Measurements from ENCODE around the gene SRSF6. TPM values are rescaled to one million over a fixed set of nuclear protein-coding genes. Genes with fewer than 3 reads are reported as not detected.

Gene SRSF6
- total RNA-seq, 1 experiment from 2014 or later: 242 TPM

DNA sequence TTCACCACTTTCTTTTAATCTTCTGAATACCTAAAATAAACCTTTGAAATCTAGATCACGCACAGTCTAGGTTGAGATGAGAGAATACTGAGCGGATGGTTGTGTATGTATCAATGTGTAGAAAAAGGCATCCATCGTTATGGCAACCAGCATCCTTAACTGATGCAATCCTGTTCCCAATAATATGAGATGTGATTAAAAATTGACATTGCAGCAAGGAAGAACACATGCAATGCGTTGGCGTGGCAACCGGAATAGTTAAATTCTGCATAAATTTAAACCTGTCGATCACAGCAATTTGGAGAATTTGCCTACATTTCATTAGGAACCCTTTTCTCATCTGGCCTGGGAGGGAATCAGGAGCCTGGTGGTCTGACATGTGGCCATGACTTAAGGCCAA lies 48.5 kb downstream of the SRSF6 start:
- ATAC-seq (no peak), DNase-seq (ENCODE audit: low read depth, low spot score) (no peak)
- H3K4me2 ChIP-seq (ENCODE audit: low read length): no peak overlapping the region
- intact Hi-C loops (cut with micrococcal nuclease): no loop called here
- H3K9me3 ChIP-seq (ENCODE audit: control insufficient read depth in 1 of 2, insufficient read depth in 1 of 2, low read depth in 1 of 2, low read length in 2 of 2): no peaks in the 10 kb centered on the region
- no peaks in the 10 kb centered on the region for H3K36me3 ChIP-seq (ENCODE audit: control insufficient read depth in 1 of 2, insufficient read depth in 2 of 2, low read length in 2 of 2)
- no peak overlapping the region for H3K27ac ChIP-seq (ENCODE audit: low read depth, low read length)
- H3K4me3 ChIP-seq (replicated peaks in 1 of 2; ENCODE audit: low read depth in 1 of 2, low read length in 2 of 2): no peak overlapping the region
- H3K9me2 ChIP-seq (ENCODE audit: insufficient read depth): no peaks in the 10 kb centered on the region
- BruUV-seq (replicated peaks): no TSS peak
- ChIA-PET POLR2A (no interaction called here), CTCF (interaction anchor here (0.9 kb wide), 1 partner anchor 14 kb away, joined by 4 read pairs; no protein-coding TSS in a partner anchor), RAD21 (ENCODE audit: low non-redundant PET in 1 of 2, low total read pairs in 2 of 2, uncharacterized antibody in 2 of 2, unreplicated experiment in 2 of 2) (interaction anchor here in 1 of 2 experiments (0.5 kb wide), 1 partner anchor 9 kb away, joined by 4 read pairs; no protein-coding TSS in a partner anchor)
- no peaks in the 10 kb centered on the region for H3K79me2 ChIP-seq (ENCODE audit: insufficient read depth, low read length)
- TF ChIP-seq ZNF274 (IDR thresholded peaks at IDR 0.05; ENCODE audit: low read depth, low read length) (no peak), EZH2 (IDR thresholded peaks at IDR 0.05) (no peak), FOSL1 (IDR thresholded peaks at IDR 0.05; ENCODE audit: low read depth) (no peak), POLR2A (IDR thresholded peaks at IDR 0.05; ENCODE audit: borderline replicate concordance, extremely low read depth, insufficient read depth, insufficient read length) (no peak), EGR1 (IDR thresholded peaks at IDR 0.05; ENCODE audit: low read depth) (no peak), SRF (IDR thresholded peaks at IDR 0.05; ENCODE audit: low read depth) (no peak), SP1 (IDR thresholded peaks at IDR 0.05; ENCODE audit: low read depth) (no peak)
- TF ChIP-seq, protein P1, sequence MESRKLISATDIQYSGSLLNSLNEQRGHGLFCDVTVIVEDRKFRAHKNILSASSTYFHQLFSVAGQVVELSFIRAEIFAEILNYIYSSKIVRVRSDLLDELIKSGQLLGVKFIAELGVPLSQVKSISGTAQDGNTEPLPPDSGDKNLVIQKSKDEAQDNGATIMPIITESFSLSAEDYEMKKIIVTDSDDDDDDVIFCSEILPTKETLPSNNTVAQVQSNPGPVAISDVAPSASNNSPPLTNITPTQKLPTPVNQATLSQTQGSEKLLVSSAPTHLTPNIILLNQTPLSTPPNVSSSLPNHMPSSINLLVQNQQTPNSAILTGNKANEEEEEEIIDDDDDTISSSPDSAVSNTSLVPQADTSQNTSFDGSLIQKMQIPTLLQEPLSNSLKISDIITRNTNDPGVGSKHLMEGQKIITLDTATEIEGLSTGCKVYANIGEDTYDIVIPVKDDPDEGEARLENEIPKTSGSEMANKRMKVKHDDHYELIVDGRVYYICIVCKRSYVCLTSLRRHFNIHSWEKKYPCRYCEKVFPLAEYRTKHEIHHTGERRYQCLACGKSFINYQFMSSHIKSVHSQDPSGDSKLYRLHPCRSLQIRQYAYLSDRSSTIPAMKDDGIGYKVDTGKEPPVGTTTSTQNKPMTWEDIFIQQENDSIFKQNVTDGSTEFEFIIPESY (IDR thresholded peaks at IDR 0.05; ENCODE audit: extremely low read depth, insufficient replicate concordance, low read length): no peak
- TF ChIP-seq, protein P2, sequence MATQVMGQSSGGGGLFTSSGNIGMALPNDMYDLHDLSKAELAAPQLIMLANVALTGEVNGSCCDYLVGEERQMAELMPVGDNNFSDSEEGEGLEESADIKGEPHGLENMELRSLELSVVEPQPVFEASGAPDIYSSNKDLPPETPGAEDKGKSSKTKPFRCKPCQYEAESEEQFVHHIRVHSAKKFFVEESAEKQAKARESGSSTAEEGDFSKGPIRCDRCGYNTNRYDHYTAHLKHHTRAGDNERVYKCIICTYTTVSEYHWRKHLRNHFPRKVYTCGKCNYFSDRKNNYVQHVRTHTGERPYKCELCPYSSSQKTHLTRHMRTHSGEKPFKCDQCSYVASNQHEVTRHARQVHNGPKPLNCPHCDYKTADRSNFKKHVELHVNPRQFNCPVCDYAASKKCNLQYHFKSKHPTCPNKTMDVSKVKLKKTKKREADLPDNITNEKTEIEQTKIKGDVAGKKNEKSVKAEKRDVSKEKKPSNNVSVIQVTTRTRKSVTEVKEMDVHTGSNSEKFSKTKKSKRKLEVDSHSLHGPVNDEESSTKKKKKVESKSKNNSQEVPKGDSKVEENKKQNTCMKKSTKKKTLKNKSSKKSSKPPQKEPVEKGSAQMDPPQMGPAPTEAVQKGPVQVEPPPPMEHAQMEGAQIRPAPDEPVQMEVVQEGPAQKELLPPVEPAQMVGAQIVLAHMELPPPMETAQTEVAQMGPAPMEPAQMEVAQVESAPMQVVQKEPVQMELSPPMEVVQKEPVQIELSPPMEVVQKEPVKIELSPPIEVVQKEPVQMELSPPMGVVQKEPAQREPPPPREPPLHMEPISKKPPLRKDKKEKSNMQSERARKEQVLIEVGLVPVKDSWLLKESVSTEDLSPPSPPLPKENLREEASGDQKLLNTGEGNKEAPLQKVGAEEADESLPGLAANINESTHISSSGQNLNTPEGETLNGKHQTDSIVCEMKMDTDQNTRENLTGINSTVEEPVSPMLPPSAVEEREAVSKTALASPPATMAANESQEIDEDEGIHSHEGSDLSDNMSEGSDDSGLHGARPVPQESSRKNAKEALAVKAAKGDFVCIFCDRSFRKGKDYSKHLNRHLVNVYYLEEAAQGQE (IDR thresholded peaks at IDR 0.05; ENCODE audit: low read depth): no peak
- TF ChIP-seq, protein P3, sequence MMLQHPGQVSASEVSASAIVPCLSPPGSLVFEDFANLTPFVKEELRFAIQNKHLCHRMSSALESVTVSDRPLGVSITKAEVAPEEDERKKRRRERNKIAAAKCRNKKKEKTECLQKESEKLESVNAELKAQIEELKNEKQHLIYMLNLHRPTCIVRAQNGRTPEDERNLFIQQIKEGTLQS (IDR thresholded peaks at IDR 0.05): no peak
- H2AFZ ChIP-seq (ENCODE audit: low read depth, low read length, poor library complexity, severe bottlenecking): no peak overlapping the region
- H3K4me1 ChIP-seq (ENCODE audit: control insufficient read depth in 1 of 2, insufficient read depth in 2 of 2, low read length in 2 of 2): peaks cover 9 to 14% of the 10 kb centered on the region in 2 experiments; a peak in 3 of 4 replicates
- no peaks in the 10 kb centered on the region for H4K20me1 ChIP-seq (ENCODE audit: insufficient read depth)
- H3K9ac ChIP-seq (ENCODE audit: low read length): no peak overlapping the region
- H3K27me3 ChIP-seq (ENCODE audit: insufficient read depth, low read length): no peaks in the 10 kb centered on the region

Measured in HCT116 (cell line).